Progenitor cell of endocrine pancreas (in vitro differentiated cells): Measurements from ENCODE around the gene CLDN16. TPM values are rescaled to one million over a fixed set of nuclear protein-coding genes. Genes with fewer than 3 reads are reported as not detected.

Experiments
- DNase-seq: peaks from one replicate; pipeline ENCODE4 v3.0.0; 2021; ENCODE audit warnings: low spot score; ENCODE audit not compliant: unreplicated experiment
- H3K27ac Mint-ChIP-seq: 2 replicates; pipeline ENCODE4 v1.8.0; 2021; ENCODE audit warnings: mild to moderate bottlenecking, moderate library complexity, mixed read lengths
- H3K27me3 Mint-ChIP-seq: 2 replicates; pipeline ENCODE4 v1.8.0; 2021; ENCODE audit warnings: mixed read lengths
- H3K36me3 Mint-ChIP-seq: 2 replicates; pipeline ENCODE4 v1.8.0; 2022; ENCODE audit warnings: mixed read lengths; ENCODE audit not compliant: insufficient read depth
- H3K4me1 Mint-ChIP-seq: 2 replicates; pipeline ENCODE4 v1.8.0; 2021; ENCODE audit warnings: low read depth, mixed read lengths
- H3K4me3 Mint-ChIP-seq: 2 replicates; pipeline ENCODE4 v1.8.0; 2021; ENCODE audit warnings: low read depth, mild to moderate bottlenecking, moderate library complexity, mixed read lengths
- H3K9me3 Mint-ChIP-seq: 2 replicates; pipeline ENCODE4 v1.8.0; 2021; ENCODE audit warnings: low read depth, mixed read lengths
- total RNA-seq: library from RNA; stranded (reverse); gene quantifications from 2 replicates; pipeline ENCODE4 v1.2.1, GENCODE V29; 2021
- TF ChIP-seq, protein P1 (sequence below): fragments of 200-600 bp; sonication (generic); IDR thresholded peaks from one replicate; pipeline ENCODE4 v1.5.0; 2021; ENCODE audit warnings: antibody characterized with exemption, mild to moderate bottlenecking; ENCODE audit not compliant: unreplicated experiment

The CLDN16 gene
- total RNA-seq, 1 donor from 2014 or later = 0.31 TPM

DNA sequence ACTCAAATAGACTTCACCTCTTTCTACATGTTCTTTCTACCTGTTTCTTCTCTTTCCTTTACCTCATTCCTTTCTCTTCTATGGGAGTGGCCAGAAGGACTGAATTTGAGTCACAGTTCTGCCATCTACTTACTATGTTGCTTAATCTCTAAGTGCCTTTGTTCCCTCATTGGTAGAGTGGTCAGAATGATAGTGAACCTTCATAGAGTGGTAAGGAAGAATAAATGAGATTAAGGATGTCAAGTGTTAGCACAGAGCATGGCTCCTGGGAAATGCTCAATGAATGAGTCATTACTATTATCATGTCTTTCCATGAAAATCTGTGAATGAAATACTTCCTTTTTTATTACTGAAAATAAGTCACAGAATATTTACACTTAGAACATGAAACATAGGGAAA is 44.3 kb downstream of the CLDN16 start:
- H3K9me3 Mint-ChIP-seq = peaks cover 11% of the 10 kb centered on the region
- no peak for DNase-seq
- no peaks in the 10 kb centered on the region for H3K27me3 Mint-ChIP-seq
- no peak overlapping the region for H3K27ac Mint-ChIP-seq
- TF ChIP-seq, protein P1, sequence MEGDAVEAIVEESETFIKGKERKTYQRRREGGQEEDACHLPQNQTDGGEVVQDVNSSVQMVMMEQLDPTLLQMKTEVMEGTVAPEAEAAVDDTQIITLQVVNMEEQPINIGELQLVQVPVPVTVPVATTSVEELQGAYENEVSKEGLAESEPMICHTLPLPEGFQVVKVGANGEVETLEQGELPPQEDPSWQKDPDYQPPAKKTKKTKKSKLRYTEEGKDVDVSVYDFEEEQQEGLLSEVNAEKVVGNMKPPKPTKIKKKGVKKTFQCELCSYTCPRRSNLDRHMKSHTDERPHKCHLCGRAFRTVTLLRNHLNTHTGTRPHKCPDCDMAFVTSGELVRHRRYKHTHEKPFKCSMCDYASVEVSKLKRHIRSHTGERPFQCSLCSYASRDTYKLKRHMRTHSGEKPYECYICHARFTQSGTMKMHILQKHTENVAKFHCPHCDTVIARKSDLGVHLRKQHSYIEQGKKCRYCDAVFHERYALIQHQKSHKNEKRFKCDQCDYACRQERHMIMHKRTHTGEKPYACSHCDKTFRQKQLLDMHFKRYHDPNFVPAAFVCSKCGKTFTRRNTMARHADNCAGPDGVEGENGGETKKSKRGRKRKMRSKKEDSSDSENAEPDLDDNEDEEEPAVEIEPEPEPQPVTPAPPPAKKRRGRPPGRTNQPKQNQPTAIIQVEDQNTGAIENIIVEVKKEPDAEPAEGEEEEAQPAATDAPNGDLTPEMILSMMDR = no peak
- H3K4me3 Mint-ChIP-seq = no peak overlapping the region
- H3K36me3 Mint-ChIP-seq = peaks cover 2% of the 10 kb centered on the region
- H3K4me1 Mint-ChIP-seq = peaks cover 4% of the 10 kb centered on the region

DNA sequence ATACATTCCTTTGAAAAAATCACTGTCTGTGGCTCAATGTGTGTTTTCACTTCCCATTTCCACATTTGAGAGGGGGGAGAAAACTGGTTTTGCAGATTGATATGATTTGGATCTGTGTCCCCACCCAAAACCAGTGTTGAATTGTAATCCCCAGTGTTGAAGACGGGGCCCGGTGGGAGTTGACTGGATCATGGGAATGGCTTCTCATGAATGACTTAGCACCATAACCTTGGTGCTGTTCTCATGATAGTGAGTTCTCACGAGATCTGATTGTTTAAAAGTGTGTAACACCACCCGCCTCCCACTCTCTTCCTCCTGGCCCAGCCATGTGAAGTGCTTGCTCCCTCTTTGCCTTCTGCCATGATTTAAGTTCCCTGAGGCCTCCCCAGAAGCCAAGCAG is 45.7 kb downstream of the CLDN16 start:
- no peak for DNase-seq
- Mint-ChIP-seq H3K27me3 (no peaks in the 10 kb centered on the region), H3K36me3 (peaks cover 2% of the 10 kb centered on the region), H3K4me3 (no peak overlapping the region), H3K27ac (no peak overlapping the region), H3K4me1 (peaks cover 4% of the 10 kb centered on the region), H3K9me3 (peaks cover 12% of the 10 kb centered on the region)
- TF ChIP-seq, protein P1 = no peak

DNA sequence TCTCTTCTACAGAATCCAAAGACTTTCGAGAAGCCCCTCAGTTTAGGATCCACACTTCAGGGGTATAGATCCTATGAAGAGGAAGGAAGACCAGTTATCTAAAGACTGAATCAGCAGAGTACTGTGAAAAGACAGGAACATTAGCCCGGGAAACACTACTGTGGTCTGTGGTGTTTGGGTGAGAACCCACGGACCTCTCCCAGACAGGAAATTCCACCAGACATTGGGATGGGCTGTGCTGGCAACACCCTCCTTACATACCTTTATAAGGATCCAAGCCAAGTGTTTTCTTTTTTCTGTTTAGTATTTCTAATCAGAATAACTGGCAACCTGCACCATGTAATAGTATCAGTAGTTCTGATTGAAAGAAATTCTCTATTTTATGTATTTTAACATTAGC is 47.7 kb downstream of the CLDN16 start:
- Mint-ChIP-seq H3K4me1 (peaks cover 4% of the 10 kb centered on the region), H3K4me3 (no peak overlapping the region), H3K27me3 (no peaks in the 10 kb centered on the region), H3K27ac (no peak overlapping the region), H3K9me3 (peaks cover 12% of the 10 kb centered on the region), H3K36me3 (peaks cover 2% of the 10 kb centered on the region)
- TF ChIP-seq, protein P1 = no peak
- DNase-seq = no peak

DNA sequence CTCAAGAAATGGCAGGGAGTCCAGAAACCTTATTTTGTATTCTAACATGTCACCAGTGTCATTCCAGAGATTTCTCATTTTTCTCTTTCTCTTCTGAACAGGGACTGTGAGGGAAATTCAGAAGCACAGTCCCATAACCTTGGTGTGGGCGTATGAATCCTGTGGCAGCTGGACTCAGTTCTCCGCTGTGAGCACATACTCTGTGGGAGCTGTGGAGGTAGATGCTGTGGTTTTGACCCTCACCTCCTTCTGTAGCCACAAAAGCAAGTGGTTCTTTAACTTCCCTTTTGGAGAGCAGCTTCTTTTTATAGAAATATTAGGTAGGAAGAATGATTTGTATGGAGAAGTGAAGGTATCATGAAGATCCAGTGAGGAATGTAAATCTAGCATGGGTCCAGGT is 48.4 kb downstream of the CLDN16 start:
- Mint-ChIP-seq H3K36me3 (peaks cover 2% of the 10 kb centered on the region), H3K27me3 (no peaks in the 10 kb centered on the region), H3K9me3 (peaks cover 12% of the 10 kb centered on the region), H3K27ac (no peak overlapping the region), H3K4me1 (peaks cover 4% of the 10 kb centered on the region), H3K4me3 (no peak overlapping the region)
- TF ChIP-seq, protein P1 = no peak
- DNase-seq = no peak

DNA sequence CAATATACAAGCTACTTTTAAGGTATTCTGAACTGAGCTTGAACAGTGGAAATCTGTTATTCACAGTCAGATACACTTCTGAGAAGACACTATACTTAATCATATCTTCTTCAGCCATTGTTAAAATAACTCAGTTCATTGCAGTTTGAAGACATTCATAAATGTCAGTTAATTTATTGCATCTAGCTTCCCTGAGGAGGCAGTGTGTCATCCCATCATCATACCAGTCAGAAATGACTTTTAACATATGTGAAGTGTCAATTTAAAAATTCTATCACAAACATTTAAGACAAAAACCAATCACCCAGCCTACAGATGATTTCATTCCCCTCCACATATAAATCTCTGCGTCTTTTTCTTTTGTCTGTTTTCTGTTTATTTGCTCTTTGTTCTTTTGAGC is 54.3 kb downstream of the CLDN16 start:
- no peak for DNase-seq
- H3K36me3 Mint-ChIP-seq = no peaks in the 10 kb centered on the region

More for the DNA sequence above, 54.3 kb downstream of the CLDN16 start:
- no peak overlapping the region for H3K4me3 Mint-ChIP-seq
- no peak overlapping the region for H3K27ac Mint-ChIP-seq
- H3K4me1 Mint-ChIP-seq = peaks cover 10% of the 10 kb centered on the region
- no peaks in the 10 kb centered on the region for H3K27me3 Mint-ChIP-seq
- peaks cover under 1% of the 10 kb centered on the region for H3K9me3 Mint-ChIP-seq
- TF ChIP-seq, protein P1 = no peak
